ENCODE results near the gene AOC2. TPM values are rescaled to one million over a fixed set of nuclear protein-coding genes. Genes with fewer than 3 reads are reported as not detected.
"Not testable (repeated sequence)": the region's sequence is repeated elsewhere in the genome, so short reads cannot be mapped to it uniquely, and the experiment has no call there.

The AOC2 gene
- total RNA-seq, 1 donor from 2014 or later: 0.44 TPM

DNA sequence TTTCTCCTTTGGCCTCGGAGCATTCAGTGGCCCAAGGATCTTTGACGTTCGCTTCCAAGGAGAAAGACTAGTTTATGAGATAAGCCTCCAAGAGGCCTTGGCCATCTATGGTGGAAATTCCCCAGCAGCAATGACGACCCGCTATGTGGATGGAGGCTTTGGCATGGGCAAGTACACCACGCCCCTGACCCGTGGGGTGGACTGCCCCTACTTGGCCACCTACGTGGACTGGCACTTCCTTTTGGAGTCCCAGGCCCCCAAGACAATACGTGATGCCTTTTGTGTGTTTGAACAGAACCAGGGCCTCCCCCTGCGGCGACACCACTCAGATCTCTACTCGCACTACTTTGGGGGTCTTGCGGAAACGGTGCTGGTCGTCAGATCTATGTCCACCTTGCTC, 8.0 kb downstream of the AOC2 start:
- peaks cover 16% of the 10 kb centered on the region for H3K4me1 ChIP-seq
- intact Hi-C loops (cut with micrococcal nuclease): no loop called here
- DNase-seq: no peak

GRCh38 chr17:42853004-42853403, 8.6 kb downstream of the AOC2 start:
- no peak for DNase-seq

More for the DNA sequence above, 8.0 kb downstream of the AOC2 start:
- peak overlapping the region; percentile 52 for H3K27ac ChIP-seq (replicated peaks)
- TF ChIP-seq CTCF (IDR thresholded peaks at IDR 0.05; ENCODE audit: borderline replicate concordance): no peak
- H3K4me3 ChIP-seq: peak overlapping the region; percentile 56
- H3K9me3 ChIP-seq (replicated peaks): no peaks in the 10 kb centered on the region
- no peaks in the 10 kb centered on the region for H3K36me3 ChIP-seq
- H3K27me3 ChIP-seq (ENCODE audit: low read depth): peaks cover 13% of the 10 kb centered on the region

GRCh38 chr17:42853597-42853967, 9.2 kb downstream of the AOC2 start:
- TF ChIP-seq CTCF (IDR thresholded peaks at IDR 0.05; ENCODE audit: borderline replicate concordance): no peak
- no peak for DNase-seq
- Histone ChIP-seq H3K9me3 (replicated peaks) (no peaks in the 10 kb centered on the region), H3K4me3 (peak overlapping the region; percentile 56), H3K27me3 (ENCODE audit: low read depth) (peaks cover 13% of the 10 kb centered on the region), H3K4me1 (peaks cover 14% of the 10 kb centered on the region), H3K36me3 (no peaks in the 10 kb centered on the region), H3K27ac (replicated peaks) (peak overlapping the region; percentile 52)
- intact Hi-C loops (cut with micrococcal nuclease): no loop called here

More at GRCh38 chr17:42853004-42853403, 8.6 kb downstream of the AOC2 start:
- H3K27ac ChIP-seq (replicated peaks): peak overlapping the region; percentile 52
- H3K27me3 ChIP-seq (ENCODE audit: low read depth): peaks cover 13% of the 10 kb centered on the region
- H3K4me1 ChIP-seq: peaks cover 14% of the 10 kb centered on the region
- H3K9me3 ChIP-seq (replicated peaks): no peaks in the 10 kb centered on the region
- peak overlapping the region; percentile 56 for H3K4me3 ChIP-seq
- H3K36me3 ChIP-seq: no peaks in the 10 kb centered on the region
- TF ChIP-seq CTCF (IDR thresholded peaks at IDR 0.05; ENCODE audit: borderline replicate concordance): no peak
- intact Hi-C loops (cut with micrococcal nuclease): no loop called here

DNA sequence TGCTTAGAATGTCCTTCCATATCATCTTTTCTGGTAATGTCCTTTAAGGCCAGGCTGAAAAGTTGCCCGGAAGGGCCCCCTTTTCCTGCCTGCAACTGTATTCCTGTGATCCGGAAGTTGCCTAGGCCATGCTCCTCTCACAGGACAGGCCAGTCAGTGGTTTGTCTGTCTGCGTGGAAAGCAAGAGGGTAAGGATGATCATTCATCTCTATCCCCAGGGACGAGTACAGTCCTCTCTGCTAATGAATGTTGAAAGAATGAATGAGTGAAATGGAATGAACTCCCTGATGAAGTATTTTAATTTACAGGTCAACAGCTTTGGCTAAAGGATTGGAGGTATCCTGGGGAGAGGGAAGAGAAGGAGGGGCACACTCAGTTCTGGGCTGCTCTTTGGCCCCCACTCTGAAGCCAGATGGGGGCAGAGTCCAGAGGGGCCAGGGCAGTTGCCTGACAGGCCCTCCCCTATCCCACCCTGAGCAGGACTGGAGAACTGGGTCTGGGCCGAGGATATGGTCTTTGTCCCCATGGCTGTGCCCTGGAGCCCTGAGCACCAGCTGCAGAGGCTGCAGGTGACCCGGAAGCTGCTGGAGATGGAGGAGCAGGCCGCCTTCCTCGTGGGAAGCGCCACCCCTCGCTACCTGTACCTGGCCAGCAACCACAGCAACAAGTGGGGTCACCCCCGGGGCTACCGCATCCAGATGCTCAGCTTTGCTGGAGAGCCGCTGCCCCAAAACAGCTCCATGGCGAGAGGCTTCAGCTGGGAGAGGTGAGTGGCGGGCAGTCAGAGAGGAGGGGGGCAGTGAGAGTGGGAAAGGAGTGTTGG, 9.8 kb downstream of the AOC2 start:
- Histone ChIP-seq H3K9me3 (replicated peaks) (no peaks in the 10 kb centered on the region), H3K36me3 (no peaks in the 10 kb centered on the region), H3K4me1 (peaks cover 14% of the 10 kb centered on the region), H3K27ac (replicated peaks) (peak overlapping the region; percentile 52), H3K27me3 (ENCODE audit: low read depth) (peaks cover 13% of the 10 kb centered on the region), H3K4me3 (peak overlapping the region; percentile 56)
- intact Hi-C loops (cut with micrococcal nuclease): no loop called here
- DNase-seq: no peak
- no peak for TF ChIP-seq CTCF (IDR thresholded peaks at IDR 0.05; ENCODE audit: borderline replicate concordance)

GRCh38 chr17:42855048-42855596, 10.7 kb downstream of the AOC2 start:
- Histone ChIP-seq H3K4me3 (no peak overlapping the region), H3K4me1 (peaks cover 8% of the 10 kb centered on the region), H3K9me3 (replicated peaks) (no peaks in the 10 kb centered on the region), H3K27me3 (ENCODE audit: low read depth) (peaks cover 13% of the 10 kb centered on the region), H3K27ac (replicated peaks) (no peak overlapping the region), H3K36me3 (no peaks in the 10 kb centered on the region)
- intact Hi-C loops (cut with micrococcal nuclease): no loop called here
- TF ChIP-seq CTCF (IDR thresholded peaks at IDR 0.05; ENCODE audit: borderline replicate concordance): no peak
- no peak for DNase-seq

DNA sequence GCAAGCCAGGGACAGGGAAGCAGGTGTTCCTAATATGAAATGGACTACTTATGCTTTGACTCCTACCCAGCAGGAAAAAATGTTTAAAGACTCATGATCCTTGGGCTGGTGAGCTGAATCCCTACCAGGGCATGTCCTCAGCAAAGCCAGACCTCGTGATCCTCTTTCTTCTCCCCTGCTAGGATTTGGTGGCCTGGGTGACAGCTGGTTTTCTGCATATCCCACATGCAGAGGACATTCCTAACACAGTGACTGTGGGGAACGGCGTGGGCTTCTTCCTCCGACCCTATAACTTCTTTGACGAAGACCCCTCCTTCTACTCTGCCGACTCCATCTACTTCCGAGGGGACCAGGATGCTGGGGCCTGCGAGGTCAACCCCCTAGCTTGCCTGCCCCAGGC, 11.7 kb downstream of the AOC2 start:
- H3K27ac ChIP-seq (replicated peaks); H3K9me3 ChIP-seq (replicated peaks); H3K36me3 ChIP-seq; DNase-seq; H3K4me1 ChIP-seq; H3K4me3 ChIP-seq; intact Hi-C loops (cut with micrococcal nuclease): not testable (repeated sequence)
- H3K27me3 ChIP-seq (ENCODE audit: low read depth): peaks cover 13% of the 10 kb centered on the region

- H3K27me3 ChIP-seq (ENCODE audit: low read depth): peaks cover 13% of the 10 kb centered on the region
- H3K27ac ChIP-seq (replicated peaks); intact Hi-C loops (cut with micrococcal nuclease): not testable (repeated sequence)
Measured at GRCh38 chr17:42856516-42856915, 12.1 kb downstream of the AOC2 start.

More at GRCh38 chr17:42856516-42856915, 12.1 kb downstream of the AOC2 start:
- not testable (repeated sequence) for H3K4me3 ChIP-seq; H3K9me3 ChIP-seq (replicated peaks); H3K4me1 ChIP-seq; H3K36me3 ChIP-seq; DNase-seq
